Measurements from ENCODE around the gene BIRC2.
"Not testable (repeated sequence)": the region's sequence is repeated elsewhere in the genome, so short reads cannot be mapped to it uniquely, and the experiment has no call there.

BIRC2 gene

GRCh38 chr11:102323542-102324251, 23.3 kb upstream of the BIRC2 start:
- DNase-seq: no peak

GRCh38 chr11:102325088-102325487, 21.9 kb upstream of the BIRC2 start:
- no peak for DNase-seq

DNA sequence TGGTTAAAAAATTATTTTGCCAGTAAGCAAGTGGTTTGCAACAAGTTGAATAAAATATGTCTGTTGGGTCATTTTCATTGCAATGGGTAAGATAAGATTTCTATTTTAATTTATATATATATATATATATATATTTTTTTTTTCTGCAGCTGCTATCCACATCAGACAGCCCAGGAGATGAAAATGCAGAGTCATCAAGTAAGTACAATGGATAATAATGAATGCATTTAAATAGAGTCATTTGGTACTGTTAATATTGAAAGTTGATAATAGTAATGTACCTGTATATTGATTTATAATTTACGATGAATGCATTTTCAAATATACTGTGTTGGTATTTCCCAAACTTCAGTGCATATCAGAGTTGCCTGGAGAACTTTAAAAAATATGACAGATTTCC, 18.3 kb upstream of the BIRC2 start:
- no peak for DNase-seq

DNA sequence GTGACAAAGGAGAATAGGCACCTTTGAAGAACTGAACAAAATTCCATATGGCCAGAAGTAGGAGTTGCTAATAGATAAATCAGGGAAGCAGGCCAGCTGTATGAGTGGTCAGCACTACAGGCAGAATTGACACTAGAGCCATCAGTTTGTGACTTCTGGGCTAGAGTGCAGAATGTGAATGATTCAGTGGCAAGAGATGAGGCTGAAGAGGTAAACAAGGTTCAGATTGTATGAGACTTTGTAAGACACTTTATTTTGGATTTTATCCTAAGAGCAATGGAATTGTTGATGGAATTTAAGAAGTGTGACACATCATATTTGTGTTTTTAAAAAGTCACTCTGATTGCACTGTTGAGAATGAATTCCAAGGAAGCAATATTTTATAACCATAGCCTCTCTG, 16.8 kb upstream of the BIRC2 start:
- no peak for DNase-seq

DNA sequence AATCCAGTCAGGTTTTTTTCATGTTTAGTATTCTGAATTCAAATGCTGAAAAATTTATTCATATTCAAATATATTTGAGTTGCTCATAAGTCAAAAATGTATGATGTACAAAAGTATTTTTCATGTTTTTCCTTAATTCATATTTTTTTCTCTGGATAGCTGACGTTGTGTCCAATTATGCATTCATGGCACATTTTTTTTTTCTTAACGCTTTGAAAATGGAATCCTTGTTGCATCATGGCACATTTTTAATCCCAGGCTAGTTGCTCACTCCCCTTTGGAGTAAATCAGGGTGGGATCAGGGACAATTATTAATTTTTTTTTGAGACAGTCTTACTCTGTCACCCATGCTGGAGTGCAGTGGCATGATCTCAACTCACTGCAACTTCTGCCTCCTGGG, 15.7 kb upstream of the BIRC2 start:
- DNase-seq: no peak

- no peak for DNase-seq
Observed at GRCh38 chr11:102332611-102332994, 14.4 kb upstream of the BIRC2 start.

DNA sequence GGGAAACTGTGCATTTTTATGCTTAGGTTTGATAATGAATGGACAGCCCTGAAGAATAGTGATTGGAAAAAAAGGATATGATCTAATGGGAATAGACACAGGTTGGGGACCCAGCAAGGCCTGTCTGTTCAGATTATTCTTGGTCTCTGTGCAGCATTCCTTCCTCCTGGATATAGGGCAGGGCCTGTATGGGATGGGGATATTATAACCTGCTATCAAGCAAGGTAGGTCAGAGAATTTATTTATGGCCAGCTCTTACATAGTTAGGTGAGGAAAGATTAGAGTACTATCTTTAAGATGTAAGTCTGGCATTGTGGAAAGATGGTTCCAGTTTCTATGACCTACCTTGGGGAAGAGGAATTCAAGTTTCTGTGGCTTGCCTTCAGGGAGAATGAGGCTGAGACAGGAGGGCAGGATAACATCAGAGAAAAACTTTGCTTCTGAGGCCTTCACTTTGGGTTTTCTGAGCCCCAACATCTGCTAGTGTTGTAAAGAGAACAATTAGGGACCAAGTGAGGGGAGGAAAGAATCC, 8.5 kb upstream of the BIRC2 start:
- no peak for DNase-seq

- not testable (repeated sequence) for DNase-seq
Observed at GRCh38 chr11:102341311-102341710, 5.7 kb upstream of the BIRC2 start.

DNA sequence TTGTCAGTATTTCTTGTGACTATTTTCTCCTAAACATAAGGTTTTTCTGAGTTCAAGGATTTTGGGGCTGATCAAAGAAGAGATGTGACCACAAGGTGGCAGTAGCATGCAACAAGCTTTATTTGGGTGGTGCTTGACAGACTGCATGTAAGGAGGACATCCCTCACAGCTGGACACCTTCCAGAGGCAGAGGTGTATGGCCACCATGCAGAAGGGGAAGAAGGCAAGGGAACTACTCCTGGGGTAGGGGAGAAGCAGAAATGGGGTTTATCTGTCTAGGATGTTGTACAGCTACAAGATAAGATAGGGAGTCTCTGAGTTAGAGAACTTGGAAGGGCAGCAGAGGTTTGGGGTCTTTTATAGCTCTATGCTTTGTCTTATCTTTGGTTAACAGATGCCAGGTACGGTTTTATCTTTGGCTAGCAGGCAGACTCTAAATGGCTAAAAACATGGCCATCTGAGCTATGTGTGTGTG, 5.1 kb upstream of the BIRC2 start:
- DNase-seq: peak; percentile 28

- DNase-seq: no peak
Observed at GRCh38 chr11:102343809-102344208, 3.2 kb upstream of the BIRC2 start.

DNA sequence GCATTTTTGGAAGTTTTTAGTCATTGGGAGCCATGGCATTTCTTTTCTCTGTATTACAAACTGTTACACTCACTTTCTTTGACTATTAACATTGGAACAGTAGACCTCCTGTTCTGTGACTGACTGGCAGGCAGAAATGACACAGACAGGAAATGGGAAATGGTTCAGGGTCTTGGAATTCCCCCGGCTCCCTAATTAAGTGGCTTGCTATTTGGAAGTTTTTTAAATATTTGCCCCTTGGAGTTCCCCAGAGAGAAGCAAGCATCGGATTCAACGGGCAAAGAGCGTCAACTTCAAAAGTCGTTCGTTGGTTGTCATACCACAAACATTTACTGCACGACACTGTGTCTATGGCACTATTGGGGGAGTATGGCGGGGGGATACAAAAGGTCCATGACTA, 1.1 kb upstream of the BIRC2 start:
- DNase-seq: no peak

- no peak for DNase-seq
Observed at GRCh38 chr11:102346456-102346747, 612 bp upstream of the BIRC2 start.

GRCh38 chr11:102347462-102348370, 702 bp downstream of the BIRC2 start:
- DNase-seq: no peak

DNA sequence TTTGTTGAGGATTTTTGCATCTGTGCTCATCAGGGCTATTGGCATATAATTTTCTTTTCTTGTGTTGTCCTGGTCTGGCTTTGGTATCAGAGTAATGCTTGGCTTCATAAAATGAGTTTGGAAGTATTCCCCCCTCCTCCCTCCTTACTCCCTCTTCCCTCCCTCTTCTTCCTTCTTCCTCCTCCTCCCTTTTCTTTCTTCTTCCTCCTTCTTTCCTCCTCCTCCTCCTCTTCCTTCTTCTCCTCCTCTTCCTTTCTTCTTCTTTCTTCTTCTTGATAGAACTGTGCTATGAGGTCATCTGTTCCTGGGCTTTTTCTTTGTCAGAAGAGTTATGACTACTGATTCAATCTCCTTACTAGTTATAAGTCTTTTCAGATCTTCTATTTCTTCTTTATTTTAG, 10.1 kb downstream of the BIRC2 start:
- DNase-seq: no peak

- DNase-seq: no peak
Observed at GRCh38 chr11:102359372-102359771, 12.4 kb downstream of the BIRC2 start.

DNA sequence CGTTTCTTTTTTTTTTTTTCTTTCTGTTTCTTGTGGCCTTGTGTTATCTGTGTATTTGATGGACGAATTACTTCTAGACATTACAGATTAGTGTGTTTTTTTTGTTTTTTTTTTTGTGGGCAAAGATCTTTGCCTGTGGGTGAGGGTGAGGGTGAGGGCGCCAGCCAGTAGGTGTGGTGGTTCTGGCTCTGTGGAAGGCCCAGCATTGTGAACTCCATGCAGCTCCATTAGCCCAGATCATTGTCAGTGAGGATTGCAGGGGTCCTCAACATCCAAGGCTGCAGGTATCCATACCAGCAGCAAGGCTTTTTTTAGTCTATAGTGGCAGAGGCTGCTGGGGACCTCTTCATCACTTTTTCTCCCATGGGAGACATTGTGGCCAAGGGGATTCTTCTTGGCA, 13.7 kb downstream of the BIRC2 start:
- no peak for DNase-seq

GRCh38 chr11:102361086-102362031, 14.3 kb downstream of the BIRC2 start:
- no peak for DNase-seq

- DNase-seq: no peak
Observed at GRCh38 chr11:102364991-102365390, 18.0 kb downstream of the BIRC2 start.

DNA sequence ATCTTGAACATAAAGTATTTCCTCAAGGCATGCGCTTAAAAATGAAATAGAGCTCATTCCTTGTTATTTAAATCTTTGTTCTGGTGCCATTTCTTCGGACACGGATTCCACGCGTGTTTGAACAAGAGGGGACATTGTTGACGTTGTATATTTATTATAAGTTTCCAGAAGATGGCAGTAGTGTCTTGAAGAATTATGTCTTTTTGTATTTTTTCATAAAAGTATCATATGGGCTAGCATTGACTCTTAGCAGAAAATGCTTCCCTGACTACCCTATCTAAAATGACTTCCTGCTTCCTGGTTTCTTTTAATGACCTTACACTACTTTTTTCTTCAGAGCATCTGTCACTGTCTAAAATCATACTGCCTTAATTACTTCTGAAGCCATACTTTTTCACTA, 20.4 kb downstream of the BIRC2 start:
- no peak for DNase-seq

GRCh38 chr11:102368472-102368871, 21.5 kb downstream of the BIRC2 start:
- no peak for DNase-seq

GRCh38 chr11:102374633-102375424, 27.8 kb downstream of the BIRC2 start:
- not testable (repeated sequence) for DNase-seq
